Activated CD4-positive, CD25-positive, alpha-beta regulatory T cell treated with anti-CD3 and anti-CD28 coated beads, Interleukin-2, amount 50 U/mL, for 72 hours (primary cell): Measurements from ENCODE around the gene NFIC.
"Not testable (repeated sequence)": the region's sequence is repeated elsewhere in the genome, so short reads cannot be mapped to it uniquely, and the experiment has no call there.

Source experiments
- DNase-seq: peaks from one replicate; pipeline ENCODE4 v3.0.0; 2021

The NFIC gene

DNA sequence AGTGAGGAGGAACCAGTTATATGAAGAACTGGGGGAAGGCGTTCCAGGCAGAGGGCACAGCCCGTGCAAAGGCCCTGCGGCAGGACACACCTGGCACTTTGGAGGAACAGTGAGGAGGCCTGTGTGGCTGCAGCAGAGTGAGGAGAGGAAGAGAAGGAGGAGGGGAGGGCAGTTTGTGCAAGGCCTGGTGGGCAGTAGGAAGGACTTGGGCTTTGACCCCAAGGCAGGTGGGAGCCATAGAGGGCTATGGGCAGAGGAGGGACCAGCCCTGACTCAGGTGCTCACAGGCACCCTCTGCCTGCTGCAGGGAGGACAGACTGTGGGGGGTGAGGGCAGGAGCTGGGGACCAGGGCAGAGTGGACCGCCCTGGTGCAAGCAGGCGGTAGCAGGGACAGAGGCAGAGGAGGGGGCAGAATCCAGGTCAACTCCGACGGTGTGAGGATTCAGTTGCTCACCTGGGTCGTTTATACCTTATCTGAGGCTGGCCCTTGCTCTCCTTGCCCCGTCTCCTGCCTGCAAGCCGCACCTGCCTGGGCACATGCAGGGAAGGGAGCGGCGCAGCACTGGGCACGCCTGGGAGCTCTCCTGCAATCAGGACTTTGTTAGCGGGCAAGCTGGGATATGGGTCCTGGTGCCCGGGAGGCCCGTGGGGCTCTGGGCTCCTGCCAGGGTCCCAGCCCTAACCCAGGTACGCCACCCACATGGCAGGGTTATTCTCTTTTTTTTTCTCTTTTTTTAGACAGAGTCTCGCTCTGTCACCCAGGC is 34.8 kb downstream of the NFIC start:
- no peak for DNase-seq

- DNase-seq, result no peak
Measured at GRCh38 chr19:3402631-3403443, 36.5 kb downstream of the NFIC start.

DNA sequence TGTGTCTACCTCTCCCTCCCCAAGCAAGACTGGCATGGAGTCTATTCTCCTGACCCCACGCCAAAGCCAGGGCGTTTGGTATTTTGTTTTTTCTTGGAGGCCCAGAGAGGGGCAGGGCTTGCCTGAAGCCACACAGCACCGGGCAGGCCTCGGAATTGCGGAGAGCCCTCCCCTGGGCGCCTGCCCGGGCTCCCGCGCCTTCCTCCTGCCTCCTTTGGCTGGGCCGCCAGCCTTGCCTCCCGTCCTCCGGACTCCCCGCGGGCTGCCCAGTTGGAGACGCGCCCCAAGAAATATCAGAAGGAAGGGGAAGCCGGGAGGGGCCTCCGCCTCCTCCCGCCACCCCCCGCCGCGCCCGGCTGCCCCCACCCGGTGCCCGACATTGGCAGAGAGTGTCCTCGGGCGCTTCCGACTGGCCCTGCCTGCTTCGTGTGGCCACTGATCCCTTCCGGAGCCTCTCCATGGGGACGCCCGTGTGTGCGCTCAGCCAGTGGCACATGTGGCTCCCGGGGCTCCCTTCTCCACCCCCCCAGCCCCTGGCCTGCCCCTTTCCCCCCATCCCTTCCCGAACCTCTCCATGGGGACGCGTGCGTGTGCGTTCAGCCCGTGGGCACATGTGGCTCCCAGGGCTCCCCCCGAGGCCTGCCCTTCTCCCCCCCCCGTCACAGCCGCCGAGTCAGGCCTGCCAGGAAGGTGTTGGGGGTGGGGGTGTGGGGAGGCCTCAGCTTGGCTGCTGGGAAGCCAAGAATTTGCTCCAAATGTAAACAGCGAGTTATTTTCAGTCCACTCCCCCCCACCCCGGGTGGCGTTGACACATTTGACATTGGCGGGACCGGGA is 37.3 kb downstream of the NFIC start:
- DNase-seq, result no peak

GRCh38 chr19:3404324-3405260 is 38.2 kb downstream of the NFIC start:
- no peak for DNase-seq

DNA sequence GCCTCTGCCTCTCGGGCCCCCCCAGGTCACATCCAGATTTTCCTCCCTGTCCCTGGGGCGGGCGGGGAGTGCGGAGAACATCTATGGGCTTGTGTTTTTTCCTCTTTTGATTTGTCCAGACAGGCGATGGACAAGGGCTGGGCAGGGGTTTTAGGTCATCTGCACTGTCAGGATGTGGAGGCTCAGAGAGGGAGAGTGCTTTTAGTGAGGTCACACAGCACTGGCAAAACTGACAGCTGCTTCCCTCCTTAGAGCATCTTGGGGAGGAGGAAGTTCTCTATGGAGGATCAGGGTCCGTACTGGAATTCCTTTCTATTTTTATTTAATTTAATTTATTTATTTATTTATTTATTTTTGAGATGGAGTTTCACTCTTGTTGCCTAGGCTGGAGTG is 38.9 kb downstream of the NFIC start:
- no peak for DNase-seq

- DNase-seq, result no peak
Measured at GRCh38 chr19:3406571-3407111, 40.3 kb downstream of the NFIC start.

GRCh38 chr19:3407556-3408516 is 41.5 kb downstream of the NFIC start:
- DNase-seq, result no peak

- no peak for DNase-seq
Measured at GRCh38 chr19:3408996-3409345, 42.6 kb downstream of the NFIC start.

- DNase-seq, result no peak
Measured at GRCh38 chr19:3409346-3410064, 43.1 kb downstream of the NFIC start.

DNA sequence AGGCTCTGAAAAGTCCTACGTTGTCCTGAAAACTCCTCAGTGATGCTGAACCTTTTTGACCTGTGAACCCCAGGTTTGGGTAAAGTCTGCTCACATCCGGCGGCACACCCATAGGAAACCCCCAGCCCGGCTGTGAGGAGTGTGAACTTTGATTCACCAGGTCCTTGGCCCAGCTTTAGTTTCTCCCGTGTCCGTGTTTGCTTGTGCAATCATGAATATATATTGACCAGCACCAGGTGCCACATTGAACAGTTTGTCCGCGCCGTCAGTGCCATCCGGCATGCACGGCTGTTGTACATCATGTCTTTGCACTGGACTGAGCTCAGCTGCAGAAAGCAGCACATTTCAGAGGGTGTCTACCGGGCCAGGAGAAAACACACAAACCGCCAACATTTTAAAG is 45.3 kb downstream of the NFIC start:
- DNase-seq, result no peak

DNA sequence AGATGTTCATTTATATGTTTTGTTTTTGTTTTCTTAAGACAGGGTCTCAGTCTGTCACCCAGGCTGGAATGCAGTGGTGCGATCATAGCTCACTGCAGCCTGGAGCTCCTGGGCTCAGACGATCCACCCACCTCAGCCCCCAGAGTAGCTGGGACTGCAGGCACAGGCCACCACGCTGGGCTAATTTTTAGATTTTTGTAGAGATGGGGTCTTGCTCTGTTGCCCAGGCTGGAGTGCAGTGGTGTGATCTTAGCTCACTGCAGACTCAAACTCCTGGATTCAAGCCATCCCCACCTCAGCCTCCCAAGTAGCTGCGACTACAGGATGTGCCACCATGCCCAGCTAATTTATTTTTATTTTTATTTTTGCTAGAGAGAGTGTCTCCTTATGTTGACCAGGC is 45.7 kb downstream of the NFIC start:
- no peak for DNase-seq

- DNase-seq, result no peak
Measured at GRCh38 chr19:3413796-3414327, 47.5 kb downstream of the NFIC start.

DNA sequence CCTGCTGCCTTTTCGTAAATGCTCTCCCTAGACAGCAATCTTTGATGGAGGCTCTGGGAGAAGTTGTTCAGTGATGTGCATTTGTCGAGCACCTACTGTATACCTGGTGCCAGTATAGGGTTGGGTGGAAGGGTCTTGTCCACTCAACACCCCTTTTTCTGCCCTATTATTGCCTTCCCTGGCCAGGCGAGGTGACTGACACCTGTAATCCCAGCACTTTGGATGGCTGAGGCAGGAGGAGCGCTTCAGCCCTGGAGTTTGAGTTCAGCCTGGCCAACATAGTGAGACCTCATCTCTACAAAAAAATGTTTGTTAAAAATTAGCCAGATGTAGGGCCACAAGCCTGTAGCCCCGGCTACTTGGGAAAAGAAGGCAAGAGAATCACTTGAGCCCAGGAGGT is 49.3 kb downstream of the NFIC start:
- DNase-seq, result no peak

DNA sequence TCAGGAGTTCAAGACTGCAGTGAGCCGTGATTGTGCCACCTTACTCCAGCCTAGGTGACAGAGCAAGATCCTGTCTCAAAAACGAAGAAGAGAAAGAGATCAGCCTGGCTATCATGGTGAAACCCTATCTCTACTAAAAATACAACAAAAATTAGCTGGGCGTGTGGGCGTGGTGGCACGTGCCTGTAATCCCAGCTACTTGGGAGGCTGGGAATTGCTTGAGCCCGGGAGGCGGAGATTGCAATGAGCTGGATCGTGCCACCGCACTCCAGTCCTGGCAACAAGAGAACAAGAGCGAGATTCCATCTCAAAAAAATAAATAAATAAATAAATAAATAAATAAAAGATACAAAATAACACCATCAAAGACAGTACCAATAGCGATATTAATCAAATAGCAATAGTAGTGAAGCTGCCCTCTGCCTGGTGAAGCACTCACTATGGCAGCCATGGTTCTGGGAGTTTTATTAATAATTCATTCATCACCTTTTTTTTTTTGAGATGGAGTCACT is 53.9 kb downstream of the NFIC start:
- no peak for DNase-seq

- DNase-seq, result no peak
Measured at GRCh38 chr19:3420909-3421619, 54.7 kb downstream of the NFIC start.

- not testable (repeated sequence) for DNase-seq
Measured at GRCh38 chr19:3421656-3422055, 55.3 kb downstream of the NFIC start.

GRCh38 chr19:3423183-3423829 is 56.9 kb downstream of the NFIC start:
- DNase-seq, result no peak

DNA sequence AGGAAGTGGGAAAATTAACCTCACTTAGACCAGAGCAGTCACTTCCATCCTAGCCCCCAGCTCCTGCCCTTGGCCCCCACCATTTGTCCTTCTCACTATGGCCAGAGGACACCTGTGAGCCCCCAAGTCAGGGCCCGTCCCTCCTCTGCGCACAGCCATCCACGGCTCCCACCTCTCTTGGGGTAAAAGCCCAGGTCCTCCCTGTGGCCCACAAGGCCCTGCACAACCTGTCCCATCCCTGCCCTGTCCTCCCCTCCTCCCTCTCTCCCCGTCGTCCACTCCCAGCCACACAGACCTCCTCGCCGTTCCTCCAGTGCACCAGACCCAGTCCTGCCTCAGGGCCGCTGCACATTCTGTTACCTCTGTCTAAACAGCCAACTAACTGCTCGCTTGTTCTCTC is 60.0 kb downstream of the NFIC start:
- DNase-seq, result no peak

DNA sequence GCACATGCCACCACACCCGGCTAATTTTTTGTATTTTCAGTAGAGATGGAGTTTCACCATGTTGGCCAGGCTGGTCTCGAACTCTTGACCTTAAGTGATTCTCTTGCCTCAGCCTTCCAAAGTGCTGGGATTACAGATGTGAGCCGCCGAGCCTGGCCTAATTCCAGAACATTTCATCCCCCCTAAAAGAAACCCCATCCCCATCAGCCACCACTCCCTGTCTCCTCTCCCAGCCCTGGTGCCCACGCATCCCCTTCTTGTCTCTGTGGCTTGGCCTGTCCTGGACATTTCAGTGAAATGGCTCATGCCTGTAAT is 63.9 kb downstream of the NFIC start:
- DNase-seq, result not testable (repeated sequence)
